ENCODE measurements around the gene ZBTB5. TPM values are rescaled to one million over a fixed set of nuclear protein-coding genes. Genes with fewer than 3 reads are reported as not detected.
"Not testable (repeated sequence)": the region's sequence is repeated elsewhere in the genome, so short reads cannot be mapped to it uniquely, and the experiment has no call there.

ZBTB5 gene
- total and polyA plus RNA-seq, 9 of the 15 experiments (the other 6 are each of a cell fraction or from before 2014, with no cell fraction given), result 2.3 to 43.2 (median 15.5) TPM

DNA sequence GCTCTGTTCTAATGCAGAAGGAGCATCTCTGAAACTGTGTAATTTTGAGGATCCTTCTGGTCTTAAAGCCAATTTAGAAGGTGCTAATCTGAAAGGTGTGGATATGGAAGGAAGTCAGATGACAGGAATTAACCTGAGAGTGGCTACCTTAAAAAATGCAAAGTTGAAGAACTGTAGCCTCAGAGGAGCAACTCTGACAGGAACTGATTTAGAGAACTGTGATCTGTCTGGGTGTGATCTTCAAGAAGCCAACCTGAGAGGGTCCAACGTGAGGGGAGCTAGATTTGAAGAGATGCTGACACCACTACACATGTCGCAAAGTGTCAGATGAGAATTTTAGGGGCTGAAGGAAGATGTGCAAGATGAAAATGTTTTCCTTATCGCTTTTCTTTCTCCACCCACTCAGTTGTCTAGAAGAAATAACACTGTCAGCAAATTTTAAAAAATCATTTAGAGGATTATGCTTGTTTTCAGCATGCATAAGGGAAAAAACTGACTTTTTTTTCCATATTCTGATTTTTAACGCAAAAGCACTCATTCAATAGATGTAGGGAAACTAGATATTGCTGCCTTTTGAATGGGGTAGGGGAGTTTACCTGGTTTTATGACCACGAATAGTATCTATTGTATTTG lies 12.9 kb upstream of the ZBTB5 start:
- ATAC-seq, result not testable (repeated sequence)
- in situ Hi-C loops (cut with MboI), result loop anchor here (25.0 kb wide), 1 partner anchor 884 kb away; no protein-coding TSS in a partner anchor
- WGBS (ENCODE audit: insufficient coverage, low coverage, missing lambda C conversion rate), result 3% methylated on average over 5 of the region's 5 CpGs

DNA sequence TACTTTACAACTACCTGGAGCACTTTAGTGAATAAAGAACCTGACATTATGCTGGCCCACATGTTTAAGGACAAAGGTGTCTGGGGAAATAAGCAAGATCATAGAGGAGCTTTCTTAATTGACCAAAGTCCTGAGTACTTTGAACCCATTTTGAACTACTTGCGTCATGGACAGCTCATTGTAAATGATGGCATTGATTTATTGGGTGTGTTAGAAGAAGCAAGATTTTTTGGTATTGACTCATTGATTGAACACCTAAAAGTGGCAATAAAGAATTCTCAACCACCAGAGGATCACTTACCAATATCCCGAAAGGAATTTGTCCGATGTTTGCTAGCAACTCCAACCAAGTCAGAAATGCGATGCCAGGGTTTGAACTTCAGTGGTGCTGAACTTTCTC lies 12.2 kb upstream of the ZBTB5 start:
- H3K79me2 ChIP-seq (ENCODE audit: control insufficient read depth, insufficient read depth, low read length); CTCF ChIA-PET (ENCODE audit: low intra/inter-chr PET ratio); H3K27ac ChIP-seq (ENCODE audit: extremely low read depth, low read depth, low read length); BruUV-seq (replicated peaks); H2AFZ ChIP-seq (ENCODE audit: low read depth, low read length); H3K4me2 ChIP-seq (ENCODE audit: insufficient read depth, low read length); H3K27me3 ChIP-seq (ENCODE audit: control insufficient read depth in 2 of 2, insufficient read depth in 2 of 2, low read length in 2 of 2); H3K4me3 ChIP-seq; H3K36me3 ChIP-seq (ENCODE audit: control insufficient read depth, insufficient read depth, low read length); intact Hi-C loops (cut with micrococcal nuclease); H4K20me1 ChIP-seq (replicated peaks; ENCODE audit: control insufficient read depth, insufficient read depth, low read length); H3K9me1 ChIP-seq (ENCODE audit: control insufficient read depth, insufficient read depth, low read length); ATAC-seq; H3K9me3 ChIP-seq (replicated peaks; ENCODE audit: control insufficient read depth, insufficient read depth, low read depth, low read length); DNase-seq (ENCODE audit: extremely low read depth in 1 of 4, low spot score in 3 of 4); H3K4me1 ChIP-seq (replicated peaks in 1 of 2; ENCODE audit: control insufficient read depth in 2 of 2, insufficient read depth in 2 of 2, low read length in 2 of 2); H3K9ac ChIP-seq (ENCODE audit: insufficient read depth in 1 of 2, low read depth in 2 of 2, low read length in 2 of 2); FAIRE-seq: not testable (repeated sequence)
- WGBS (ENCODE audit: insufficient coverage, low coverage, missing lambda C conversion rate), result 31% methylated on average over 4 of the region's 4 CpGs
- in situ Hi-C loops (cut with MboI), result loop anchor here (25.0 kb wide), 1 partner anchor 885 kb away; no protein-coding TSS in a partner anchor
- POLR2A ChIA-PET, result interaction anchor here (0.7 kb wide), 1 partner anchor 1211 kb away, joined by 3 read pairs; no protein-coding TSS in a partner anchor

More for the DNA sequence above, 12.9 kb upstream of the ZBTB5 start:
- POLR2A ChIA-PET; FAIRE-seq; intact Hi-C loops (cut with micrococcal nuclease); H4K20me1 ChIP-seq (replicated peaks; ENCODE audit: control insufficient read depth, insufficient read depth, low read length); CTCF ChIA-PET (ENCODE audit: low intra/inter-chr PET ratio); DNase-seq (ENCODE audit: extremely low read depth in 1 of 4, low spot score in 3 of 4); H3K27ac ChIP-seq (ENCODE audit: extremely low read depth, low read depth, low read length); BruUV-seq (replicated peaks); H3K36me3 ChIP-seq (ENCODE audit: control insufficient read depth, insufficient read depth, low read length); H2AFZ ChIP-seq (ENCODE audit: low read depth, low read length); H3K79me2 ChIP-seq (ENCODE audit: control insufficient read depth, insufficient read depth, low read length); H3K4me3 ChIP-seq; H3K9me1 ChIP-seq (ENCODE audit: control insufficient read depth, insufficient read depth, low read length); H3K9ac ChIP-seq (ENCODE audit: insufficient read depth in 1 of 2, low read depth in 2 of 2, low read length in 2 of 2); H3K9me3 ChIP-seq (replicated peaks; ENCODE audit: control insufficient read depth, insufficient read depth, low read depth, low read length); H3K27me3 ChIP-seq (ENCODE audit: control insufficient read depth in 2 of 2, insufficient read depth in 2 of 2, low read length in 2 of 2); H3K4me1 ChIP-seq (replicated peaks in 1 of 2; ENCODE audit: control insufficient read depth in 2 of 2, insufficient read depth in 2 of 2, low read length in 2 of 2); H3K4me2 ChIP-seq (ENCODE audit: insufficient read depth, low read length): not testable (repeated sequence)
- TF ChIP-seq MAFK (IDR thresholded peaks at IDR 0.05; ENCODE audit: low read length) (peak; percentile 94), MAFF (IDR thresholded peaks at IDR 0.05; ENCODE audit: low read length) (peak; percentile 95), MAFG (tag; conservative IDR thresholded peaks at IDR 0.05) (peak; percentile 93), C11orf30 (IDR thresholded peaks at IDR 0.05; ENCODE audit: low read depth) (peak; percentile 91), ZNF316 (IDR thresholded peaks at IDR 0.05) (peak; percentile 96)

Data from K562 (cell line).